ENCODE measurements around the gene TBL3.

- no peak for TF ChIP-seq CTCF (IDR thresholded peaks at IDR 0.05)
- TF ChIP-seq ZNF317 (CRISPR knock-in tag; IDR thresholded peaks at IDR 0.05; ENCODE audit: borderline replicate concordance, low read depth) = no peak
- TF ChIP-seq, protein P1, sequence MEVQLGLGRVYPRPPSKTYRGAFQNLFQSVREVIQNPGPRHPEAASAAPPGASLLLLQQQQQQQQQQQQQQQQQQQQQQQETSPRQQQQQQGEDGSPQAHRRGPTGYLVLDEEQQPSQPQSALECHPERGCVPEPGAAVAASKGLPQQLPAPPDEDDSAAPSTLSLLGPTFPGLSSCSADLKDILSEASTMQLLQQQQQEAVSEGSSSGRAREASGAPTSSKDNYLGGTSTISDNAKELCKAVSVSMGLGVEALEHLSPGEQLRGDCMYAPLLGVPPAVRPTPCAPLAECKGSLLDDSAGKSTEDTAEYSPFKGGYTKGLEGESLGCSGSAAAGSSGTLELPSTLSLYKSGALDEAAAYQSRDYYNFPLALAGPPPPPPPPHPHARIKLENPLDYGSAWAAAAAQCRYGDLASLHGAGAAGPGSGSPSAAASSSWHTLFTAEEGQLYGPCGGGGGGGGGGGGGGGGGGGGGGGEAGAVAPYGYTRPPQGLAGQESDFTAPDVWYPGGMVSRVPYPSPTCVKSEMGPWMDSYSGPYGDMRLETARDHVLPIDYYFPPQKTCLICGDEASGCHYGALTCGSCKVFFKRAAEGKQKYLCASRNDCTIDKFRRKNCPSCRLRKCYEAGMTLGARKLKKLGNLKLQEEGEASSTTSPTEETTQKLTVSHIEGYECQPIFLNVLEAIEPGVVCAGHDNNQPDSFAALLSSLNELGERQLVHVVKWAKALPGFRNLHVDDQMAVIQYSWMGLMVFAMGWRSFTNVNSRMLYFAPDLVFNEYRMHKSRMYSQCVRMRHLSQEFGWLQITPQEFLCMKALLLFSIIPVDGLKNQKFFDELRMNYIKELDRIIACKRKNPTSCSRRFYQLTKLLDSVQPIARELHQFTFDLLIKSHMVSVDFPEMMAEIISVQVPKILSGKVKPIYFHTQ (CRISPR knock-in tag; IDR thresholded peaks at IDR 0.05) = no peak
- TF ChIP-seq NR1H2 (CRISPR knock-in tag; IDR thresholded peaks at IDR 0.05) = no peak
- no peak for TF ChIP-seq PRDM15 (CRISPR knock-in tag; IDR thresholded peaks at IDR 0.05)
- TF ChIP-seq ATF3 (CRISPR knock-in tag; conservative IDR thresholded peaks at IDR 0.05) = no peak
- no peak for TF ChIP-seq USF2 (CRISPR knock-in tag; IDR thresholded peaks at IDR 0.05)
Observed at GRCh38 chr16:1980030-1980769, 8.3 kb downstream of the TBL3 start.
